Stimulated activated CD4-positive, alpha-beta T cell treated with anti-CD3 and anti-CD28 coated beads, Interleukin-15, amount 100 ng/mL, for 48 hours (primary cell): Measurements from ENCODE around the gene SERPINA3.
"Not testable (repeated sequence)": the region's sequence is repeated elsewhere in the genome, so short reads cannot be mapped to it uniquely, and the experiment has no call there.

ENCODE experiments used
- DNase-seq, 2 donors: peaks; one replicate each; pipeline ENCODE4 v3.0.0-alpha.2; 2020; ENCODE audit warnings: low read depth in 2 of 2

The SERPINA3 gene

DNA sequence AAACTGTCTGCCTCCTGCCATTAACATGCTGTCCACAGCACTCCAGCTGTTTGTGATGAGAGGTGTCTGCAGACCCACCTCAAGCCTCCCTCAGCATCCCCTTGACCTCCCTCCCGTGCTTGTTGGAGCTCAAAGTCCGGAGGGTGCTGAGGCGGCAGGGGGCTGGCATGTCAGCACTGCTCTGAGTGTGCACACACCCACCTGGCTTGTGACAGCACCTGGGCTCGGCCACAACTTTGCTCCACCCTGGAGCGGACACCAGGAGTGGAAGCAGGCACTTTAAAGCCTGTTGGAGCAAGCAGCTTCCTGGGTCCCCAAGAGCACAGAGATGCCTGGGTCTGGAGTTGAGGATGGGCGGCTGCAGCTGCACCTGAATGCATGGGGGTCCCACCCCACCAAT is 20.9 kb downstream of the SERPINA3 start:
- no peak for DNase-seq

DNA sequence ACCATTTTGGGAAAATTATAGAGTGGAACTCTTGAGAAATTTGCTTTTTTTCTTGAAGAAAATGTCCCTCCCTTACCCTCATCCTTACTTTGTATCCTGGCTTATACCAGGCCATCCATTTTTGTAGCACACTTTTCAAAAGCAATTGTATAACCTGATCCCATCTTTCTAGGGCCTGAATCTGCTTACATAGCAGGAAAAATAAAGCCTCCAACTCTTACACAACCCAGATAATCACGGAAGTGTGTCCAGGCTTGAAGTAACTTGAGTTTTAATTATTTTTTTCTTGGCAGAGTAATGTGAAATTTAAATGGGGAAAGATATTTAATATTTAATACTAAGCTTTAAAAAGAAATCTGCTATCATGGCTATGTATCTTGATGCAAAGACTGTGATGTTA is 23.0 kb downstream of the SERPINA3 start:
- no peak for DNase-seq

DNA sequence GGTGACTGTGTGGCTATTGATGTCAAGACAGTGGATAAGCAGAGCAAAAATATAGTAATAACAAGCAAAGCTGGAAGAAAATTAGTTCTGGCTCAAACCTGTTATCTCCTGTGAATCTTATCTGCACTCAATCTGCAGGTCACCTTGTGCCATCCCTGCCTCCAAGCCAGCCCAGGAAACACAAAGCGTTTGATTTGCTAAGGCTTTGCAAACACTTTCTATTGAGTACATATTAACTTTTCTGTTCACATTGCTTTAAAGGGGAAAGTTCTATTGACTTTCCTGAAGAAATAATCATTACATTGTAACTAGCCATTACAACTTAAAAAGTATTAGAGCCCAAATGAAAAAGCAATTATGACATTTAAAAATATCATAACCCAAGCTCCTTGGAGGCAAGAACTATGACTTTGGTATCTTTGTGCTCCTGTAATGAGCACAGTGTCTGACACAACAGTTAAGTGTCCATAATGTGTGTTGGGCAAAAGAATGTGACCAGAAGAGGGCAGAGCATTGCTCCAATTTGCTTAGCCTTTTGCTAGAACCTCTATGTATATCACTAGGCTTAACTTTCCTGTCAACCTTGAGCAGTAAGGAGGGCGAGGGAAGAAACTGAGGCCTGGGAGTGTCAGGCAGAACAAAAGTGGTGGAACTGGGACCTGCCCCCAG is 24.7 kb downstream of the SERPINA3 start:
- DNase-seq, result no peak

DNA sequence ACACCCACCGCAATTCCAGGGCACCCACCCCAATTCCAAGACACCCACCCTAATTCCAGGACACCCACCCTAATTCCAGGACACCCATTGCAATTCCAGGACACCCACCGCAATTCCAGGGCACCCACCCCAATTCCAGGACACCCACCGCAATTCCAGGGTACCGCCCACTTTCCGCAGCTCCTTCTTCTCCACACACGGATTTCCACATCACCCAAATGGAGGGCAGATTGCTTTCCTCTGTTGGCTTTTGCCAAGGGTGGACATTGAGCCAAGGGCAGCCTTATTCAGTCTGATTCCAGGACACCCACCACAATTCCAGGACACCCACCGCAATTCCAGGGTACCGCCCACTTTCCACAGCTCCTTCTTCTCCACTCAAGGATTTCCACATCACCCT is 25.6 kb downstream of the SERPINA3 start:
- DNase-seq, result not testable (repeated sequence)

DNA sequence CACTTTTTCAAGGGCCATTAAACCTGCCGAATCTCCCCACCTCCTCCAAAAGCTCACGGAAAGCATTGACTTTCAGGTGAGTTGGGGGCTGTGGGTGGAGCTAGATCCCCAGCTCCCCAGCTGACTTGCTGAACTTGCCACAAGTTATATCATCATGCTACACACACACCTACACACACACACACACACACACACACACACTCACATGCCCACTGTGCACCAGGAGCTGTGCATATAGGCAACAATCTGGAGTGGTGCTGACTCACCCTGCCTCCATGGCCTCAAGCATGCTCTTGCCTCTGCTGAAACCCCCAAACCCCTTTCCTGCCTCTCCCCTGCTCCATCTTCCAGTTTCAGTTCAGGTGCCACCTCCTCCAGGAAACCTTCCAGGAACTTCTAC is 26.1 kb downstream of the SERPINA3 start:
- no peak for DNase-seq

DNA sequence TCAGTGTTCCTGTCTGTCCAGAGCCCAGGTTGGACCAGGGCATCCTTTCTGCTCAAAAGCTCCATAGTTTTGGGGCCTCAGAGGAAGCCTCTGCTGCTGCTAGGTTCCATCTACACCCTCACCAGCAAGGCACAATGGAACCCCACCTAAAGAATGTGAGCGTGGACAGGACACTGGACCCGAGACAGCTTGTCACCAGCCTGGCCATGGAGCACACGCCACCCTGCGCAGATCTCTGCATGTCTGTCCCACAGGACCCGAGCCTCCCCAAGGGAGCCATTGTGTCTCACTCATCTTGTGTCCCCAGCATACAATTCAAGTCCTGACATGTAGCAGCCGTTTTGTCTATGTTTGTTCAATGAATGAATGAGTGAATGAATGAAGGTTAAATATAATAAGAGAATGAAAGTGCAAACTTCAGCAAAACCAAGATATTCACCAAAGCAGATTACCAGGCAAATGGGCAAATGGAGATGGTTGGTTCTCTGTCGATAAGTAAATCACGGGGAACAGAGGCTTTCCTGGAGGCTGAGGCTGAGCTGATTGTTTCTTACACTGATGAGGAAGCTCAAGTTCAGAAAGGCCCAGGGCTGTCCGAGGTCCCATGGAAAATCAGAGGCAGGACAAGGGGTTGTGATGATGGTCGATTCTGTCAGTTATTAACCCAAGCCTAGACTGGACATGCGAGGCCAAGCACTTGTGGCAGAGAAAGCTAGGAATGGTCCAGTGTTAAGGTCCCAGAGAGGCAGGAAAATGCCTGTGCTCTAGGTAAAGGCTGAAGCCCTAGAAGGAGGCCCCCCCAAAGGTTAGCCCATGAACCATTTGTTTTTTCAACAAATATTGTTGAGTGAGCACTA is 27.0 kb downstream of the SERPINA3 start:
- DNase-seq, result no peak

DNA sequence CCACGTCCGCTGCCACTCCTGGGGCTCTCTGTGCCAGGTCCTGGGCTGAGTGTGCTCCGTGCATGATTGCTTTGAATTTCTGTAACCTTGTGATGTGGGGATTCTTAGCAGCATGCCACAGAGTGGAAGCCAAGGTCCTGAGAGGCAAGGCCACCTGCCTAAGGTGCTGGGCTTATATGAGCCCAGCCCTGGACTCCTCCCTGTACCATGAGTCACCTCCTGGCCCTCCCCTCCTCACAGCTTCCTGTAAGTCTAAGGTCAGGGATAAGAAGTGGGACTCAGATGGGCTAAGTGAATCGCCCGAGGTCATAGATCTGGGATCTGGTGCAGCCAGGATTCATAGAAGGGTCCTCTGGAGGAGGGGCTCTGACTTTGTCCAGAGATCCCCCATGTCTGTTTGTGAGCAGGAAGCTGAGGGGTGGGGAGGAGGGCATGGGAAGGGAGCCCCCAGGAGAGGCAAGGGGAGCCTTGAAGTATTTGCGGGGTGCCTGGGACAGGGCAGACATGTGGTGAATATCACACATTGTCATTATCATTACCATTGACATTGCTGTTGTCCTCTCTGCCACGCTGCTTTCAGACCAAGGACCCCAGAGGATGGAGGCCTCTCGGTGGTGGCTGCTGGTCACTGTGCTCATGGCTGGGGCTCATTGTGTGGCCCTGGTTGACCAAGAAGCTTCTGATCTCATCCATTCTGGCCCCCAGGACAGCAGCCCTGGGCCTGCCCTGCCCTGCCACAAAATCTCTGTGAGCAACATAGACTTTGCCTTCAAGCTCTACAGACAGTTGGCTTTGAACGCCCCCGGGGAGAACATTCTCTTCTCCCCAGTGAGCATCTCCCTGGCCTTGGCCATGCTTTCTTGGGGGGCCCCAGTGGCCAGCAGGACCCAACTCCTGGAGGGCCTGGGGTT is 28.8 kb downstream of the SERPINA3 start:
- DNase-seq, result no peak

DNA sequence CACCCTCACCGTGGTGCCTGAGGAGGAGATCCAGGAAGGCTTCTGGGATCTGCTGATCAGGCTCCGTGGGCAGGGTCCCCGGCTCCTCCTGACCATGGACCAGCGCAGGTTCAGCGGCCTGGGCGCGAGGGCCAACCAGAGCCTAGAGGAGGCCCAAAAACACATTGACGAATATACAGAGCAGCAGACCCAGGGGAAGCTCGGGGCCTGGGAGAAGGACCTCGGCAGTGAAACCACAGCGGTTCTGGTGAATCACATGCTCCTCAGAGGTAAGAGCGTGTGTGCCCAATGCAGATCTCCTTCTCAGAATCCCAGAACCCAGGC is 29.4 kb downstream of the SERPINA3 start:
- no peak for DNase-seq

DNA sequence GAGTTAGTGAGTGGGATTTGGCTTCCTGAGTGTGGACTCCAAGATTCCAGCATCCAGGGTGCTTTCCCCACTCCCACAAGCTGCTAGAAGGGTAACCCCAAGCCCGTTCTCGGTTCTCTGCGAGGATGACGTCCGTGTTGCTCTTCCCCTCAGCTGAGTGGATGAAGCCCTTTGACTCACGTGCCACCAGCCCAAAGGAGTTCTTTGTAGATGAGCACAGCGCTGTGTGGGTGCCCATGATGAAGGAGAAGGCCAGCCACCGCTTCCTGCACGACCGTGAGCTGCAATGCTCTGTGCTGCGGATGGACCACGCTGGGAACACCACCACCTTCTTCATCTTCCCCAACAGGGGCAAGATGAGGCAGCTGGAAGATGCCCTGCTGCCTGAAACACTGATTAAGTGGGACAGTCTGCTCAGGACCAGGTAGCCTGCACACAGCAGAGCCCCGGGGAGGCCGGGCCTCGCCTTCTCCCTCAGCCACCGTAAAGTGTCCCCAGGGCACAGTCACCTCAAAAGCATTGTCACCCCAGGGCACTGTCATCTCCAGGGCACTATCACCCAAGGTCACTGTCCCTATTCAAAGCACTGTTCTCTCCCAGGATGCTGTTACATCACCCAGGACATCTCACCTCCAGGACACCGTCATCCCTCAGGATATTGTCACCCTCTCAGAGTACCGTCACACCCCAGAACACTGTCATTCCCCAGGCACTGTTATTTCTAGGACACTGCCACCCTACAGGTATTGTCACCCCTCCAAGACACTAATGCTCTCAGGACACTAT is 31.3 kb downstream of the SERPINA3 start:
- no peak for DNase-seq

DNA sequence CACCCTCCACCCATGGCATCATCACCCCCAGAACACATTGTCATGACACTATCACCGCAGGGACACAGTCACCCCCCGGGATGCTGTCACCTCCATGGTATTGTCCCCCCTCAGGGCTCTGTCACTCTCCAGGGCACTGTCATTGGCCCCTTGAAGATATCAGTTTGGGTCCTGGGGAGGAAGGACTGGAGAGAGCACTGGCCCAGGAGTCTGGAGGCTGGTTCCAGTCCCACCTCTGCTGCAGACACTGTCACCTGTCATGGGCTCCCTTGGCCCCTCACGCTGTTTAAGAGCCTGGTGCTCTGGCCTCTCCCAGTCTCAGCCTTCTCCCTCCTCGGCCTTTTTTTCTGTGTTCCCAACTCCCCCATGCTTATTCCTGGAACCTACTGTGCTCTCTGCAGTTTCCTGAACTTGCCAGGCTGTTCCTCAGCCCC is 31.9 kb downstream of the SERPINA3 start:
- no peak for DNase-seq

DNA sequence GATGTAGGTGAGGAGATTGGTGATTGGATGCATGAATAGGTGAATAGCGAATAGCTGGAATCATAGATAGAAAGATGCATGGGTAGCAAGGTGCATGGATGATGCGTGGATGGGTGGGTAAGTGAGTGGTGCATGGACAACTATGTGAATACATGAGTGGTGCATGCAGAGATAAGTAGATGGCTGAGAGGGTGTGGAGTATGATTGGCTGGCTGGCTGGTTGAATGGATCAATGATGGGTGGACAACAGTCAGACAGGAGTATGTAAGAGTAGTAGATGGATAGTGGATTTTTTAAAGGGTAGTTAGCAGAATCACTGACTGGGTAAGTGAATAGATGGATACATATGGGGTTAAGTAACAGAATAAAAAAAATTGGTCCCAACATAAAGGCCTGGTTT is 33.9 kb downstream of the SERPINA3 start:
- DNase-seq, result no peak

DNA sequence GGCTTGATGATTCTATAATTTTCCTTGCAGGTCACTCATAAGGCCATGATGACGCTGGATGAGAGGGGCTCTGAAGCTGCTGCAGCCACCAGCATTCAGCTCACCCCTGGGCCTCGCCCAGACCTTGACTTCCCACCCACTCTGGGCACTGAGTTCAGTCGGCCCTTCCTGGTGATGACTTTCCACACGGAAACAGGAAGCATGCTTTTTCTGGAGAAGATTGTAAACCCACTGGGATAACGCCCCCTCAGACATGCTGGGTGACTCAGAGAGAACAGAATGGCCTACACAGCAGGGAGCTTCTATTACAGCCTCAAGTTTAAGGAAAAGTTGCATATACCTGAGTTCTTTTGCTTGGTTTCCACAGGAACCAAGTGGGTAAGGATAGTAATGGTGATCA is 34.3 kb downstream of the SERPINA3 start:
- DNase-seq, result no peak

DNA sequence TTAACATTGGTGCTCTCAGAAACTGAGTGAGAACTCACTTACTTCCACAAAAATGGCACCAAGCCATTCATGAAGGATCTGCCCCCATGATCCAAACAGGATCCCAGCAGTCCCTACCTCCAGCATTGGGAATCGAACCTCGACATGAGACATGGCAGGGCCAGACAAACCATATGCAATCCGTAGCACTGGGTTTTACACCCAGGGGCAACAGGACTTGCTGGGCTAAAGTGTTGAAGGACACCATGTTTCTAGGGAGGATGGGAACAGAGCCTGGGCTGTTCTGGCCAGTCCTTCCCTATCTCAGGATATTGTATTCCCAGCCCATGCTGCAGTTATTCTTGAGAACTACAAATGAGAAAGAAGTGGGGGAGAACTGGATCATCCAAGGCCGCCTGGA is 36.6 kb downstream of the SERPINA3 start:
- no peak for DNase-seq

DNA sequence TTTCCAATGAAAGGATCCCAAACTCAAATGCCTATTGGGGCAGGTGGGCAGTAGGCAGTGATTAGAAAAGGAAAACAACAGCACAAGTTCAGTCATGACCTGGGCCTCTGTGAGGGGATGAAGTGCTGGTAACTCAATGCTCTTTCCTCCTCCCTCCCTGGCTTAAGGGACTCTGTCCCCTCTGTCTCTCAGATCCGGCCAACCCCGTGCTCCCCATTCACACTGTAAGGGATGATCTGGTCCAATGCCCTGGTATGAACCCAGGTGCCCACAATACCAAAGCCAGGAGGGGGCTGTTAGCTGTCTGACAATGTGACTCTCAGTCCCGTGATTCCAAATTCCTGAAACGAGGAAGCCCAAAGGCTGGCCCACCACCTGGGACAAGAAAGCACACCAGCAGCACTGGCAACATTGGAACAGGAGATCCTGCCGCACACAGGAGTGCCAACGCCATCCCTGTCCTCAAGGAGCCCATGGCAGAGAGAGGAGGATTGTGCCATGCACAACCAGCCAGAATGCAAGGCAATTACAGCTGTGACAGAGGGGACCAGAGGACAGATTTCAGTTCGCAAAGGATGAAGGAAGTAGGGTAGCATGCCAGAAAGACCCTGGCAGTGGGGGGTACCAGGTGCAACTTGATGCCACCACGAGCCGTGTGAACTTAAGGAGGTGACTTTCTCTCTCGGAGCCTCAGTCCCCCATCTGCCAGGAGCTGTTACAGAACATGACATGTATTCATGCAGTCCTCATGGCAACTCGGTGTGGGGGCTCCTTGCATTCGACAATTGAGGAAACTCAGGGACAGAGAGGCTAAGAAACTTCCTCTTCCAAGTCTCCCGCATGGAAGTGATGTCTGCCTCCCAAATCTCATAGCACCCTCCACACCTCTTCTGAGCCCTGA is 37.6 kb downstream of the SERPINA3 start:
- DNase-seq, result no peak

DNA sequence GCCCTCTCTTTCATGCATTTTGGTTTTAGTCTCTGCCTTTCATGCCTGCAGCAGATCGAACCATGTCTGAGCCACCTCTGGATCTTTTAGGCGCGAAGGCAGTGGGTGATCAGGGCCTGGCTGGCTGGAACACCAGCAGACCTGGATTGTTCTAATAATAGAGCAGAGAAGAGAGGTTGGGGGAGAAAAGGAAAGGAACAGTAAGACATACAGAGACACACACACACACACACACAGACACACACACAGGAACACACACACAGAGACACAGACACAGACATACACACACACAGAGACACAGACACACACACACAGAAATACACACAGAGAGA is 38.2 kb downstream of the SERPINA3 start:
- DNase-seq, result no peak

DNA sequence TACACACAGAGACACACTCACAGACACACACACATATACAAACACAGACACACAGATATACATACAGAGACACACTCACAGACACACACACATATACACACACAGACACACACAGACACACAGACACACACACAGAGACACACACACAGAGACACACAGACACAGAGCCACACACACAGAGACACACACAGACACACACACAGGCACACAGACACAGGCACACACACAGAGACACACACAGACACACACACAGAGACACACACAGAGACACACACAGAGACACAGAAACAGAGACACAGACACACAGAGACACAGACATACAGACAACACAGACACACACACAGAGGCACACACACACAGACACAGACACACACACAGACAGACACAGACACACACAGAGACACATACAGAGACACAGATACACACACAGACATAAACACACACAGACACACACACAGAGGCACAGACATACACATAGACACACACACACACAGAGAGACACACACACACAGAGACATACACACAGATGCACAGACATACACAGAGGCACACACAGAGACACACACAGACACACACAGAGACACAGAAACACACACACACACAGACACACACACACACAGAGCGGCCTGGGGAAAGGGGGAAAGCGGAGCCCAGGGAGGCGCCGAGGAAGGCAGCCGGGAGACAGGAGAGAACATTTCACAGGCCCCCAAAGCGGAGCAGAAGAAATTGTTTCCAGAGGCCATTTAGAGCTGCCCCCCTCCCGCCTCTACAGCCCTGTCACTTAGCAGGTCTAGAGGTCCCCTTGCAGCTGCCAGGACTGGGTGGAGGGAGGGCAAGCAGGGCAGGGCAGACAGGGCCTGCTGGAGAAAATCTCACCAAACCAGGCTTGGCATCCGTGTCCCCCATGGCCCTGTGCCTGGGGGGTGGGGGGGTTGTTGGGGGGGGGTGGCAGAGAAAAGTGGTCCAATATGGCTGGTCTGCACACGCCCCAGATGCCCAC is 38.9 kb downstream of the SERPINA3 start:
- no peak for DNase-seq

DNA sequence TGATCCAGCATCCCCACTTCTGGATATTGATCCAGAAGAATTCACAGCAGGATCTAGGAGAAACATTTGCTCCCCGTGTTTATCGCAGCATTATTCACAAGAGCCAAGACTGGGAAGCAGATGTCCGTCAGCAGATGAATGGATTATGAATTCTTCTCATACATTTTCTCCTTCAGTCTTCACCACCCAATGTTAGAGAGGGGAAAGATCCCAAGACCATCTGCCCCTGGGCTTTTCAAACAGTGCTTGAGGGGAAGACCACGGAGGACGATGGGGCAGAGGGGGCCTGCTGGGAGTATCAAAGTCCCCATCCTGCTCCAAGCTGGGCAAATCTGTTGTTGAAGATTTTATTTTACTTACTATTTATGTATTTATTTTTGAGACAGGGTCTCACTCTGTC is 41.1 kb downstream of the SERPINA3 start:
- DNase-seq, result no peak

DNA sequence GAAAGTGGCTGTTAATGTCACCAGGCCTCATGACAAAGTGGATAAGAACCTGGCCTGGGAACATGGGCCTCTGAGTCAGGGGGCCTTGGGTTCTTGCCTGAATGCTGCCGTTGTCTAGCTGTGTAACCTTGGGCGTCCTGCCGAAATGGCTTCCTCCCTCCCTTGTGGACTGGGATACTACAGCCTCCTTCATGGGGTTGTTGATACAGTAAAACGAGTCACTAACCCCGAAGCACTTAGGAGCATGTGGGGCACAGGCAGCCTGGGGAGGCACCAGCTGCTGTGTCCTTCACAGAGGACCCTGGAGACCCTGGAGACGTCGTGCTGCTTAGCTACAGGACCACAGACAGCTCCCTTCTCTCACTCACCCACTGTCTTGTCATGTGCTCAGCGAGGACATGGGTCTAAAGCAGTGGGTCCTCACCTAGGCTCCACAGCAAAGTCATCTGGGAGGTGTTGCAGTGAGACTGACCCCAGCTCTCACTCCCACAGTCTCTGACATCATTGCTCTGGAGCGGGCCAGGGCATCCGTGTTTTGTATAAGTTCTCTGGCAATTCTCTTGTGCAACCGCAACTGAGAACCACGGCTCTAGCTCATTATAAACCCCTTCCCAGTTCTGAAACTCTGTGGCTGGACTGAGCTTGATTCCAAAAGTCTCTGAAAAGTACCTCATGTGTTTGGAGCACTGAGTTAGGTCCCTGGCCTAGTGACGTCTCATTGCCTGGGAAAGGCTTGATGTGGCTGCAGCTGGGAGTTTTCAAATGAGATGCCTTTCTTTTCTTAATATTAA is 42.1 kb downstream of the SERPINA3 start:
- no peak for DNase-seq
